ENCODE data around the gene MXRA8.
A peak's percentile ranks its signal among the peaks of the same experiment; 100 is the strongest.

The MXRA8 gene

GRCh38 chr1:1349256-1350012 is 8.9 kb downstream of the MXRA8 start, which contains the start of gene DVL1:
Gene DVL1, minus strand, starts transcription at chr1:1349418. Its CDS starts 353 bp downstream, at chr1:1349065.
- H3K4me3 ChIP-seq (ENCODE audit: low read depth in 1 of 2, low read length in 2 of 2): peak within 1 kb of the TSS; percentile 75 to 96; a peak in 3 of 4 replicates
- no peaks in the 10 kb centered on the region for H3K9me3 ChIP-seq (ENCODE audit: insufficient read depth, low read length, severe bottlenecking)
- ATAC-seq (ENCODE audit: insufficient read depth, low read depth) (peak; percentile 69), DNase-seq (peak; percentile 80)
- H3K4me1 ChIP-seq (ENCODE audit: insufficient read depth, low read length): peaks cover 33% of the 10 kb centered on the region
- H3K4me2 ChIP-seq (ENCODE audit: insufficient read depth, low read length): peak within 1 kb of the TSS; percentile 84
- H3K36me3 ChIP-seq (ENCODE audit: insufficient read depth, low read length): no peaks in the 10 kb centered on the region; the same call in none of the 2 replicates
- H3K27me3 ChIP-seq (ENCODE audit: insufficient read depth, low read length, poor library complexity): no peaks in the 10 kb centered on the region
- H3K9ac ChIP-seq (ENCODE audit: low read depth, low read length): peak within 1 kb of the TSS; percentile 99
- H3K79me2 ChIP-seq (ENCODE audit: insufficient read depth, low read length): peaks cover 44% of the 10 kb centered on the region
- H4K20me1 ChIP-seq (ENCODE audit: insufficient read depth, low read length): peaks cover 64% of the 10 kb centered on the region
- H3K27ac ChIP-seq (ENCODE audit: low read length): peak within 1 kb of the TSS; percentile 94
- H2AFZ ChIP-seq (ENCODE audit: low read depth, low read length): peak within 1 kb of the TSS; percentile 97
- TF ChIP-seq CTCF (IDR thresholded peaks at IDR 0.05; ENCODE audit: borderline replicate concordance, extremely low read depth, low read length, poor library complexity, severe bottlenecking) (peak; percentile 75), EZH2 (IDR thresholded peaks at IDR 0.05; ENCODE audit: borderline replicate concordance, low read depth, low read length, severe bottlenecking) (no peak)

- TF ChIP-seq CTCF (IDR thresholded peaks at IDR 0.05; ENCODE audit: borderline replicate concordance, extremely low read depth, low read length, poor library complexity, severe bottlenecking) (no peak), EZH2 (IDR thresholded peaks at IDR 0.05; ENCODE audit: borderline replicate concordance, low read depth, low read length, severe bottlenecking) (no peak)
- Histone ChIP-seq H4K20me1 (ENCODE audit: insufficient read depth, low read length) (peaks cover 67% of the 10 kb centered on the region), H3K79me2 (ENCODE audit: insufficient read depth, low read length) (peaks cover 52% of the 10 kb centered on the region), H3K27me3 (ENCODE audit: insufficient read depth, low read length, poor library complexity) (no peaks in the 10 kb centered on the region), H3K36me3 (ENCODE audit: insufficient read depth, low read length) (no peaks in the 10 kb centered on the region; the same call in none of the 2 replicates), H3K4me1 (ENCODE audit: insufficient read depth, low read length) (peaks cover 33% of the 10 kb centered on the region), H2AFZ (ENCODE audit: low read depth, low read length) (peak overlapping the region; percentile 86), H3K9ac (ENCODE audit: low read depth, low read length) (peak overlapping the region; percentile 82), H3K4me2 (ENCODE audit: insufficient read depth, low read length) (peak overlapping the region; percentile 84), H3K27ac (ENCODE audit: low read length) (peak overlapping the region; percentile 57), H3K9me3 (ENCODE audit: insufficient read depth, low read length, severe bottlenecking) (no peaks in the 10 kb centered on the region), H3K4me3 (ENCODE audit: low read depth in 1 of 2, low read length in 2 of 2) (peak overlapping the region; percentile 75 to 96; a peak in 3 of 4 replicates)
- no peak; the same call in 2 of the 3 replicates for ATAC-seq (ENCODE audit: insufficient read depth, low read depth)
- DNase-seq: no peak
Observed at GRCh38 chr1:1348420-1349255, 9.7 kb downstream of the MXRA8 start.

- H3K79me2 ChIP-seq (ENCODE audit: insufficient read depth, low read length): peaks cover 53% of the 10 kb centered on the region
- ATAC-seq (ENCODE audit: insufficient read depth, low read depth): no peak
Observed at GRCh38 chr1:1347663-1348419, 10.5 kb downstream of the MXRA8 start.

More at GRCh38 chr1:1347663-1348419, 10.5 kb downstream of the MXRA8 start:
- peak overlapping the region; percentile 75 to 96; a peak in 3 of 4 replicates for H3K4me3 ChIP-seq (ENCODE audit: low read depth in 1 of 2, low read length in 2 of 2)
- H2AFZ ChIP-seq (ENCODE audit: low read depth, low read length): no peak overlapping the region
- H3K9ac ChIP-seq (ENCODE audit: low read depth, low read length): peak overlapping the region; percentile 82
- H3K27ac ChIP-seq (ENCODE audit: low read length): peak overlapping the region; percentile 52; the same call in 1 of the 2 replicates
- H3K36me3 ChIP-seq (ENCODE audit: insufficient read depth, low read length): no peaks in the 10 kb centered on the region; the same call in none of the 2 replicates
- H3K4me2 ChIP-seq (ENCODE audit: insufficient read depth, low read length): peak overlapping the region; percentile 84
- H3K9me3 ChIP-seq (ENCODE audit: insufficient read depth, low read length, severe bottlenecking): no peaks in the 10 kb centered on the region
- no peaks in the 10 kb centered on the region for H3K27me3 ChIP-seq (ENCODE audit: insufficient read depth, low read length, poor library complexity)
- TF ChIP-seq EZH2 (IDR thresholded peaks at IDR 0.05; ENCODE audit: borderline replicate concordance, low read depth, low read length, severe bottlenecking) (no peak), CTCF (IDR thresholded peaks at IDR 0.05; ENCODE audit: borderline replicate concordance, extremely low read depth, low read length, poor library complexity, severe bottlenecking) (no peak)
- no peak for DNase-seq
- H3K4me1 ChIP-seq (ENCODE audit: insufficient read depth, low read length): peaks cover 33% of the 10 kb centered on the region
- H4K20me1 ChIP-seq (ENCODE audit: insufficient read depth, low read length): peaks cover 71% of the 10 kb centered on the region

Data from DND-41 (cell line).